T-helper 2 cell treated with Interferon-gamma antibody and Interleukin-4, amounts not matched to agents 100 ng/mL and 5 ng/mL, for 36 hours (primary cell): Measurements from ENCODE around the gene MAP10. TPM values are rescaled to one million over a fixed set of nuclear protein-coding genes. Genes with fewer than 3 reads are reported as not detected.

Experiments used
- intact Hi-C: fragments of 100-400 bp; cut with micrococcal nuclease; formaldehyde crosslinking; loops from one replicate; pipeline ENCODE4 v1.15.1; 2023
- total RNA-seq: library from RNA; stranded (reverse); gene quantifications from 2 replicates; pipeline ENCODE4 v1.2.3, GENCODE V29; 2022

MAP10 gene
- total RNA-seq, 1 donor from 2014 or later: 4.8 TPM

GRCh38 chr1:232795497-232796053 lies 9.6 kb upstream of the MAP10 start:
- intact Hi-C loops: no loop called here

- intact Hi-C loops: no loop called here
Observed at GRCh38 chr1:232797856-232798510, 7.2 kb upstream of the MAP10 start.

- intact Hi-C loops: no loop called here
Observed at GRCh38 chr1:232798920-232799319, 6.3 kb upstream of the MAP10 start.

GRCh38 chr1:232806186-232806510 lies 932 bp downstream of the MAP10 start:
- intact Hi-C loops: loop anchor here (1.0 to 10.0 kb wide), 3 partner anchors 119 to 174 kb away; partner anchors contain the start of genes NTPCR and SIPA1L2

GRCh38 chr1:232810856-232811255 lies 5.6 kb downstream of the MAP10 start:
- intact Hi-C loops: no loop called here

GRCh38 chr1:232812560-232812959 lies 7.3 kb downstream of the MAP10 start:
- intact Hi-C loops: no loop called here

- intact Hi-C loops: no loop called here
Observed at GRCh38 chr1:232813097-232813496, 7.9 kb downstream of the MAP10 start.

- intact Hi-C loops: no loop called here
Observed at GRCh38 chr1:232813760-232814159, 8.5 kb downstream of the MAP10 start.

GRCh38 chr1:232816324-232816723 lies 11.1 kb downstream of the MAP10 start:
- intact Hi-C loops: no loop called here

- intact Hi-C loops: no loop called here
Observed at GRCh38 chr1:232818040-232818439, 12.8 kb downstream of the MAP10 start.

- intact Hi-C loops: no loop called here
Observed at GRCh38 chr1:232820431-232820830, 15.2 kb downstream of the MAP10 start.

- intact Hi-C loops: no loop called here
Observed at GRCh38 chr1:232822530-232822929, 17.3 kb downstream of the MAP10 start.

GRCh38 chr1:232826318-232826717 lies 21.1 kb downstream of the MAP10 start:
- intact Hi-C loops: no loop called here

GRCh38 chr1:232830661-232831060 lies 25.4 kb downstream of the MAP10 start:
- intact Hi-C loops: no loop called here

GRCh38 chr1:232831895-232832294 lies 26.7 kb downstream of the MAP10 start:
- intact Hi-C loops: no loop called here

GRCh38 chr1:232834066-232834465 lies 28.9 kb downstream of the MAP10 start:
- intact Hi-C loops: no loop called here

GRCh38 chr1:232835166-232835565 lies 29.9 kb downstream of the MAP10 start:
- intact Hi-C loops: no loop called here

GRCh38 chr1:232837087-232837486 lies 31.9 kb downstream of the MAP10 start:
- intact Hi-C loops: no loop called here

GRCh38 chr1:232841823-232842565 lies 36.8 kb downstream of the MAP10 start:
- intact Hi-C loops: no loop called here

GRCh38 chr1:232844791-232845190 lies 39.6 kb downstream of the MAP10 start:
- intact Hi-C loops: no loop called here

- intact Hi-C loops: no loop called here
Observed at GRCh38 chr1:232845406-232845955, 40.3 kb downstream of the MAP10 start.

GRCh38 chr1:232851532-232851931 lies 46.3 kb downstream of the MAP10 start:
- intact Hi-C loops: no loop called here
